ENCODE data around the gene KRT36. TPM values are rescaled to one million over a fixed set of nuclear protein-coding genes. Genes with fewer than 3 reads are reported as not detected.

Gene KRT36
- total and polyA plus RNA-seq, 2 of the 8 experiments (the other 6 are each of a cell fraction or from before 2014, with no cell fraction given): not detected

DNA sequence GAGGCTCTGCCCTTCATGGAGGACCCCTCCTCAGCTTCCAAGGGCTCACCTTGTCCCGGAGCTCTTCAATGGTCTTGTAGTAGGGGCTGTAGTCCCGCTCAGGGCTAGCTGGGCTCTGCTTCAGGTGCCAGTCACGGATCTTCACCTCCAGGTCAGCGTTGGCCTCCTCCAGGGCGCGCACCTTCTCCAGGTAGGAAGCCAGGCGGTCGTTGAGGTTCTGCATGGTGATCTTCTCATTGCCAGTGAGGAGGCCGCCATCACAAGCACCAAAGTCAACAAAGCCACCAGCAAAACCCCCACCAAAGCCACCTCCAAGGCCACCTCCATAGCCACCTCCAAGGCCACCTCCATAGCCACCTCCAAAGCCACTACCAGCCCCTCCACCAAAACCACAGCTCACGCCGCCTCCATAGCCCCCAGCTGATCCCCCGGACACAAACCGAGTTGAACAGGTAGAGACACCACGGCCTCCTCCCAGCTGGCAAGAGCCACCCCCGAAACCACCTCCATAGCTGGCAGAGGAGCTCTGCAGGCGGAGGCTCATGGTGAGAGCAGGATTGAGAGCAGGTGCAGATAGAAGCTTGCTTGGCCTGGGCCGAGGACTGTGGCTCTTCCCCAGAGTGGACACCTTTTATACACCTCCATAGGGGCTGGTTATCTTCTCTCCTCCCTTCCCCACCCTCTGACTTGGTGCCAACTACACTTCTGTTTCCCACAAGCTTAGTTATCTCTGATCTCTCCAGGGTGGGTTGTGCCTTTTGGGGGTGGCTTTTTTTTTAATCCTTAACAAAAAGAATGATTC lies 15.5 kb upstream of the KRT36 start, which contains the start of gene KRT13 (continued):
- TF ChIP-seq, protein P1, sequence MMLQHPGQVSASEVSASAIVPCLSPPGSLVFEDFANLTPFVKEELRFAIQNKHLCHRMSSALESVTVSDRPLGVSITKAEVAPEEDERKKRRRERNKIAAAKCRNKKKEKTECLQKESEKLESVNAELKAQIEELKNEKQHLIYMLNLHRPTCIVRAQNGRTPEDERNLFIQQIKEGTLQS (IDR thresholded peaks at IDR 0.05; ENCODE audit: insufficient read depth, low read depth, low read length): no peak
- no peak for TF ChIP-seq NRF1 (IDR thresholded peaks at IDR 0.05; ENCODE audit: low read depth, low read length)
